Measurements from ENCODE around the gene DOCK7.
"Not testable (repeated sequence)": the region's sequence is repeated elsewhere in the genome, so short reads cannot be mapped to it uniquely, and the experiment has no call there.

The DOCK7 gene

GRCh38 chr1:62528015-62528414, 160.2 kb downstream of the DOCK7 start:
- no peak for DNase-seq (ENCODE audit: low read depth)

DNA sequence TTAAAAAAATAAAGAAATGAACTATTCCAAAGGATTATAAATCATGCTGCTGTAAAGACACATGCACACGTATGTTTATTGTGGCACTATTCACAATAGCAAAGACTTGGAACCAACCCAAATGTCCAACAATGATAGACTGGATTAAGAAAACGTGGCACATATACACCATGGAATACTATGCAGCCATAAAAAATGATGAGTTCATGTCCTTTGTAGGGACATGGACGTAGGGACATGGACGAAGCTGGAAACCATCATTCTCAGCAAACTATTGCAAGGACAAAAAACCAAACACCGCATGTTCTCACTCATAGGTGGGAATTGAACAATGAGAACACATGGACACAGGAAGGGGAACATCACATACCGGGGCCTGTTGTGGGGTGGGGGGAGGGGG, 160.8 kb downstream of the DOCK7 start:
- not testable (repeated sequence) for DNase-seq (ENCODE audit: low read depth)

DNA sequence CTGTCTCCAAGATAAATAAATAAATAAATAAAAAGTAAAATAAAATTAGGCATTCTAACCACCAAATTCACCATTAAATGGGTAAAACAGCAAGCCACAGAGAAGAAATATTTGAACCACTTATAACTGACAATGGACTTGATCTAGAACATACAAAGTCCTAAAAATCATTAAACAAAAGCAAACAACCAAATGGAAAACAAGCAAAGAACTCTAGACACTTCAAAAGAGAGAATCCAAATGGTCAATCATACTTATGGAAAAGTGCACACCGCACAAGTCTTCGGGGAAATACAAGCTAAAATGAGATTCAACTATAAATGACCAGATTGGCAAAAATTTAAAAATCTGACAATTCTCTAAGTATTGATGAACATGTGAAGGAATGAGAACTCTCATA, 164.3 kb downstream of the DOCK7 start:
- no peak for DNase-seq (ENCODE audit: low read depth)

DNA sequence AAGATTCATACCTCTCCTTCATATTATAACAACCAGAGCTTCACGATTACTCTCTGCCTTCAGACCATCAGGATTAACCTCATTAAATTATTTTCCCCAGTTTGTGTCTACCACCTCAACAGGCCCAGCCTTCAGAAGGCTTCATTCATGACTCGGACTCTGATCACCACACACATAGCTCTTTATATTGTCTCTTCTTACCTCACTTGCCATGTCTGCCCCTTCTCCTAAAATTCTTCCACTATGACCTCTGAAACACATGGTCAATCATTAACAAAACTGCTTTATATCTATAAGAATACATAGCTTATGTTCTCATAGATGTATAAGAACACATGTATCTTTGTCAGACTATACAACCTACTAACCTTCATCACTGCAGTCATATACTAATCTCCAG, 171.6 kb downstream of the DOCK7 start:
- DNase-seq (ENCODE audit: low read depth) = no peak

DNA sequence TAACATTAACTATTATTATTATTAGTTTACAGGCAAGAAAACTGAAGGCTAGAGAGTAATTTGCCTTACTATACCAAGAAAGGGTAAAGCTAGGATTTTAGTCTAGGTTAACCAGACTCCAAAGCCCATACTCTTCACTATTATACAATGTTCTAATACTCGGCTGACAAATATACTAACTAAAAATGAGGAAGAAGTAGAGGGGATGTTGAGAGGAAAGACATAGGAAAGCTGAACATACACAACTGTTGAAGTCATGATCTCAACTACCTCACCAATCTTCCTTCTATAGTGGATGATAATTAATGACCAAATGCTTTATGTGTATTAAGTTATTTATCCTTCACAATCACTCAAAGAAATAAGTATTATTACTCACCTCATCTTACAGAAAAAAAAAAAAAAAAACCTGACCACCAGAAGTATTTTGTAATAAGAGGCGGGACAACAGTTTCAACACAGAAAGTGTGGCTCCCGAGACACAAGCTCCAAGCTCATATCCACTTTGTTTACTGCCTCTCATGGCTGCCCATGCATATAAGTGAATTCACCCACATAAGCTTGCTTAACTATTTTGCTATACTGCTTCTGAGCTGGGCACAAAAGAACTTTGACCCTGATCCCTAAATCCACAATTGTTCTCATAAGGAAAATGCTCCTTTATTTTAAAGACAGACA, 173.3 kb downstream of the DOCK7 start:
- no peak for DNase-seq (ENCODE audit: low read depth)

- DNase-seq (ENCODE audit: low read depth) = no peak
These were observed 175.2 kb downstream of the DOCK7 start for GRCh38 chr1:62513013-62513412.

DNA sequence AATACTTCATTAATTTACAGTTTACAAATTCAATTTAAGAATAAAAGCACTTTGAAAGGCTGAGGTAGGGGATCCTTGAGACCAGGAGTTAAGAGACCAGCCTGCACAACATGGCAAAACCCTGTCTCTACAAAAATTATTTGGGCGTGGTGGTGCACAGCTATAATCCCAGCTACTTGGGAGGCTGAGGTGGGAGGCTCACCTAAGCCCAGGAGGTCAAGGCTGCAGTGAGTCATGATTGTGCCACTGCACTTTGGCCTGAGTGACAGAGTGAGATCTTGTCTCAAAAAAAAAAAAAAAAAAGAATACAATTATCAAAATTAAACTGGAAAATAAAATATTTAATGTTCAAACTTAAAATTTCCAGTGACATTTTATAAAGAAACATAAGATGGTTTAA, 179.2 kb downstream of the DOCK7 start:
- no peak for DNase-seq (ENCODE audit: low read depth)

DNA sequence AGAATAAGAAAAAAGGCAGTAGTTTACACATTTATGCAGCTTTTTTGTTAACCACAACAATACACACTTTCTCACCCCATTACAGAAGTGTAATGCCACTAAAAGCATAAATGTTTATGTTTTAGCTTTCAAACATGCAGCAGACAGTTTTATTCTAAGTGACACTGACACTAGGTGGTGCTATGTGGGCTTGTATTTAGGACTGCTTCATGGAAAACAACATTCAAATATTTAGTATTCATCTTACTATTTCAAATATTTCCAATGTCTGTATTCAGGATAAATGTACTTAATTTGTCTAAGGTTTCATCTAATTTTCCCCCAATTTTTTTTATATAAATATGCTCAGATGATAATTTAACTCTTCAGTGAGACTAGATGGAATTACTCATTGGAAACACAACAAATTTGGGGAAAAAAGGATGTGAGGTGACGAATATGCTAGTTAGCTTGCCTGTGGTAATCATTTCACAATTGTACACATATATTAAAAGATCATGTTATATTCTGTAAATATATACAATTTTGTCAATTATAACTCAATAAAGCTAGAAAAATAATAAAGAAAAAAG, 179.9 kb downstream of the DOCK7 start:
- DNase-seq (ENCODE audit: low read depth) = no peak

GRCh38 chr1:62500210-62500609, 188.0 kb downstream of the DOCK7 start:
- no peak for DNase-seq (ENCODE audit: low read depth)

DNA sequence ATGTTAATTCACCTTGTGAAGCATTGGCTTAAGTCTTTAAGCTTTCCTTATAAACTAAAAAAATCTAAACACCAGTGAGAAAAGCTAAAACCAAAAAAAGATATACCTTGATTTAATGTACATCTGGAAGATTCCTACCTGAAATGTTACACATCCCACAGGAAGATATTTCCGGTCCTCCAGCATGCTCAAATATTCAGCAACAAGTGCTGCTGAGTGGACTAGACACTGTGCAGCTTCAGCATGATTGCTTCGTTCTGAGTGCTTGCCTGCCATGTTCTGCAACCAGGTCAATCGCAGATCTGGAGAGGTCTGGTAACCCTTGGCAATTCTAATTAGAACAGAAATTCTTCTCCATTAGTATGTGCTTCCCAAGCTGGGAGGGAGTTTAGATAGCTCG, 194.0 kb downstream of the DOCK7 start:
- no peak for DNase-seq (ENCODE audit: low read depth)

GRCh38 chr1:62493656-62494055, 194.5 kb downstream of the DOCK7 start:
- no peak for DNase-seq (ENCODE audit: low read depth)

GRCh38 chr1:62492521-62492920, 195.7 kb downstream of the DOCK7 start:
- no peak for DNase-seq (ENCODE audit: low read depth)

DNA sequence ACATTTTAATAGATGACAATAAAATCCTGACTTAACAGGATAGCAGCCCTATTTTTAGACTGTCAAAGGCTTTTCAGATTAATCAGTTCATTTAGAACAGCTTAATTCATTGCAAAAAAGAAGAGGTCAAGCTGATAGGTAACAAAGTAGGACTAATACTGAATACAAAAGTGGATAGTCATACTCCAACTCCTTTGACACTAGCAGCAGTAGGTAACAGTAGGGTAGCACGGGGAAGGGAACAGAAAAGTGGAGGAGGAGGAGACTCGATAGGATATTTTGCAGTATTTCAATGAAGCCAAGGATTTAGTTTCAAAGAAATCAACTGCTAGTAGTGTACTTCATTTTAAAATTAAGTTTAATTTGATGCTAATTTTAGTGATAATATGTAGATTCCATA, 200.2 kb downstream of the DOCK7 start:
- DNase-seq (ENCODE audit: low read depth) = no peak

DNA sequence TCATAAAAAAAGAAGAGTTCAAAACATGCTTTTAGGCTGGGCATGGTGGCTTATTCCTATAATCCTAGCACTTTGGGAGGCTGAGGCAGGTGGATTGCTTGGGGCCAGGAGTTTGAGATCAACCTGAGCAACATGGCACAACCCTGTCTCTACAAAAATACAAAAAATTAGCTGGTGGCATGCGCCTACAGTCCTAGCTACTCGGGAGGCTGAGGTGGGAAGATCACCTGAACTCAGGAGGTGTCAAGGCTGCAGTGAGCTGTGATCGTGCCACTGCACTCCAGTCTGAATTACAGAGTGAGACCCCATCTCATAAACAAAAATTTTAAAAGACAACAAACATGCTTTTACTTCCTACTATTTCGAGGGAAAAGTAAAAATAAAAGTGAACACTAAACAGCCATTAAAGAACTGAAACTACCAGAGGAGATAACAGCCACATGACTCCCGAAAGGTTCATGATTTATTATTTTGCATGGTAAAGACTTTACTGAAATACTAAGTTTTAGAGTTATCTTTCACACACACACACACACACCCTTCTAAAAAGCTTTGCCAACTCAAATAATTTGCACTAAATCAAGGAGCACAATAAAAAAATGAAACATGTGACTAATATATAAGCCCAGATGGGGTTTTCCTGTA, 203.2 kb downstream of the DOCK7 start:
- no peak for DNase-seq (ENCODE audit: low read depth)

- no peak for DNase-seq (ENCODE audit: low read depth)
These were observed 206.5 kb downstream of the DOCK7 start for GRCh38 chr1:62481681-62482080.

- DNase-seq (ENCODE audit: low read depth) = no peak
These were observed 211.5 kb downstream of the DOCK7 start for GRCh38 chr1:62476525-62477219.

- DNase-seq (ENCODE audit: low read depth) = no peak
These were observed 221.1 kb downstream of the DOCK7 start for GRCh38 chr1:62467092-62467491.

DNA sequence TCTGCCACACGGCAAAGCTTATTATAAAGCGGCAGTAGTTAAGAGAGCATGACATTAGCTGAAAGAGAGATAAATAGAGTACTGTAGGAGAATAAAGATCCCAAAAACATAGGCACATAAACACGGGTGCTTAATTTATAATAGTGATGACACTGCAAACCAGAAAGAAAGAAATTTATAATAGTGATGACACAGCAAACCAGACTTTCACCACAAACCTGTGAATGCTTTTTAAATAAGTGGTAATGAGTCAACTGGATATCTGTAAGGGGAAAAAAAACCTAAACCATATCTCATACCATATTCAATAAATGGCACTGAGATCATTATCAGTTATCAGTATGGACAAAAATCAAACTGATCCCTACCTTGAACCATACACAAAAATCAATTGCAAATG, 225.8 kb downstream of the DOCK7 start:
- no peak for DNase-seq (ENCODE audit: low read depth)

GRCh38 chr1:62457955-62458354, 230.2 kb downstream of the DOCK7 start:
- DNase-seq (ENCODE audit: low read depth) = no peak

GRCh38 chr1:62452951-62453350, 235.2 kb downstream of the DOCK7 start:
- no peak for DNase-seq (ENCODE audit: low read depth)

GRCh38 chr1:62450301-62450700, 237.9 kb downstream of the DOCK7 start:
- no peak for DNase-seq (ENCODE audit: low read depth)

- DNase-seq (ENCODE audit: low read depth) = no peak
These were observed 239.8 kb downstream of the DOCK7 start for GRCh38 chr1:62448221-62448933.

Measured in activated T-cell treated with anti-CD3 and anti-CD28 coated beads for 1 hour (primary cell).